Subcutaneous adipose tissue (tissue), 4 donors: Measurements from ENCODE around the gene ZNF718. TPM values are rescaled to one million over a fixed set of nuclear protein-coding genes. Genes with fewer than 3 reads are reported as not detected.

Source experiments
- total RNA-seq, 4 donors: library from RNA; depleted of rRNA; stranded (reverse); fragments of >200 nt; gene quantifications; one replicate each; pipeline ENCODE4 v1.1.0, GENCODE V29; 2016
- TF ChIP-seq, protein P1 (sequence below): fragments of 450-650 bp; IDR thresholded peaks from one replicate; pipeline ENCODE4 v1.5.1; 2016; ENCODE audit warnings: low read depth, mild to moderate bottlenecking, control low read depth, antibody characterized with exemption, moderate library complexity

ZNF718 gene
- total RNA-seq, 4 donors from 2014 or later = 6.4 to 7.2 (median 6.9) TPM

DNA sequence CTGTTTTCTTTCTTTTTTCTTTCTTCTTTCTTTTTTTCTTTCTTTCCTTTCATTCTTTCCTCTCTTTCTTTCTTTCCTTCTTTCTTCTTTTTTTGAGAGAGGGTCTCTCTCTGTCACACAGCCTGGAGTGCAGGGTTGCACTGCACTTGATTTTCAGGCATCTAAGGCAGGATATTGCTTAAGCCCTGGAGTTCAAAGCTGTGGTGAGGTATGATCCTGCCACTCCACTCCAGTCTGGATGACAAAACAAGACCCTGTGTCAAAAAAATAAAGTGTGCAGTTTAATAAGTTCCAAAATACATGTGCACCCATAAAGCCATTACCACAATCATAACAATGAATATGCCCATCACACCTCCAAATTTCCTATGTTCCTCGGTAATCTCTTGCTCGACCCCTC, 10.6 kb upstream of the ZNF718 start:
- TF ChIP-seq, protein P1, sequence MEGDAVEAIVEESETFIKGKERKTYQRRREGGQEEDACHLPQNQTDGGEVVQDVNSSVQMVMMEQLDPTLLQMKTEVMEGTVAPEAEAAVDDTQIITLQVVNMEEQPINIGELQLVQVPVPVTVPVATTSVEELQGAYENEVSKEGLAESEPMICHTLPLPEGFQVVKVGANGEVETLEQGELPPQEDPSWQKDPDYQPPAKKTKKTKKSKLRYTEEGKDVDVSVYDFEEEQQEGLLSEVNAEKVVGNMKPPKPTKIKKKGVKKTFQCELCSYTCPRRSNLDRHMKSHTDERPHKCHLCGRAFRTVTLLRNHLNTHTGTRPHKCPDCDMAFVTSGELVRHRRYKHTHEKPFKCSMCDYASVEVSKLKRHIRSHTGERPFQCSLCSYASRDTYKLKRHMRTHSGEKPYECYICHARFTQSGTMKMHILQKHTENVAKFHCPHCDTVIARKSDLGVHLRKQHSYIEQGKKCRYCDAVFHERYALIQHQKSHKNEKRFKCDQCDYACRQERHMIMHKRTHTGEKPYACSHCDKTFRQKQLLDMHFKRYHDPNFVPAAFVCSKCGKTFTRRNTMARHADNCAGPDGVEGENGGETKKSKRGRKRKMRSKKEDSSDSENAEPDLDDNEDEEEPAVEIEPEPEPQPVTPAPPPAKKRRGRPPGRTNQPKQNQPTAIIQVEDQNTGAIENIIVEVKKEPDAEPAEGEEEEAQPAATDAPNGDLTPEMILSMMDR = no peak

DNA sequence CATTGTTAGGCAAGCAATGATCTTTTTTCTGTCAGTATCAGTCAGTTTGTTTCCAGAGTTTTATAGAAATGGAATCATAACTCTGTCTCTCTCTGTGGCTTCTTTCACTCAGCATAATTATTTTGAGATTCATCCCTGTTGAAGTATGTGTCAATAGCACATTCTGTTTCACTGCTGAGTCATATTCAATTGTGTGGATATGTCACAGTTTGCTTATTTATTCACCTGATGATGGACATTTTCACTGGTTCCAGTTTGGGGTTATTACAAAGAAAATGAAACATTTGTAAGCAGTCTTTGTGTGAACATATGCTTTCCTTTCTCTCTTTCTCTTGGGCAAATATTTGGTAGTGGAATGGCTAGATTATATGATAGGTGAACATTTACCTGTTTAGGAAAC, 10.2 kb upstream of the ZNF718 start:
- TF ChIP-seq, protein P1 = no peak

DNA sequence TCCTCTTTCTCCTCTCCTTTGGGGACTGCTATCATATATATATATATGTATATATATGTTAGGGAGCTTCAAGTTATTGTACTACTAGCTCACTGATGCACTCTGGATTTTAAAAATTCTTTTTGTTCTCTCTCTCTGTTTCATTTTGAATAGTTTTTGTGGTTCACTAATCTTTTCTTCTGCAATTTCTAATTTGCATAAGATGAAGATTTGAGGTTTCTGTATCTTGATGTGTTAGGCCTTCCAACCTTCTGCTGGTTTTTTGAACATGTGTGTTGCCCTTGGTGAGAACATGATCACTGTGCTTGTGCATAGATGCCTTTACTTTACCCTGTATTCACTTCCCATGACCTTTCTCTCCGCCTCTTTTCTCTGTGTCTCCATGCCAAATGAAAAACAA, 7.8 kb upstream of the ZNF718 start:
- TF ChIP-seq, protein P1 = no peak

DNA sequence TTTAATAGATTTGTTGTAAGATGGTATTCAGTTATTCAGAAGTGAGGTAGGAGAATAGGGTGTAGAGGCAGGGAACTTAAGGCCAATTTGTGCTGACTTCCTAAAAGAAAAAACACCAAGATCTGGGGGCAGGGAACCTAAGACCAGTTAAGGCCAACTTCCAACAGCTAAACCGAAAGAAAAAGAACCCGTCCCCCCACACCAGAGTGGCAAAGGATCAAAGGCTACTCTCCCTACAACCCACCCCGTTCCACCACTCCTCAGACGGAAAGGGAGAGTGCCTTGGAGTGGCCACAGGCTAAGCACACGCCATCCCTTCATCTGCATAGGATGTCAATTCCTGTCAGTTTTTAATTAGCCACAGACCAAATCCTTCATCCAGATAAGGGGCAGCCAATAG, 3.7 kb upstream of the ZNF718 start:
- TF ChIP-seq, protein P1 = no peak

DNA sequence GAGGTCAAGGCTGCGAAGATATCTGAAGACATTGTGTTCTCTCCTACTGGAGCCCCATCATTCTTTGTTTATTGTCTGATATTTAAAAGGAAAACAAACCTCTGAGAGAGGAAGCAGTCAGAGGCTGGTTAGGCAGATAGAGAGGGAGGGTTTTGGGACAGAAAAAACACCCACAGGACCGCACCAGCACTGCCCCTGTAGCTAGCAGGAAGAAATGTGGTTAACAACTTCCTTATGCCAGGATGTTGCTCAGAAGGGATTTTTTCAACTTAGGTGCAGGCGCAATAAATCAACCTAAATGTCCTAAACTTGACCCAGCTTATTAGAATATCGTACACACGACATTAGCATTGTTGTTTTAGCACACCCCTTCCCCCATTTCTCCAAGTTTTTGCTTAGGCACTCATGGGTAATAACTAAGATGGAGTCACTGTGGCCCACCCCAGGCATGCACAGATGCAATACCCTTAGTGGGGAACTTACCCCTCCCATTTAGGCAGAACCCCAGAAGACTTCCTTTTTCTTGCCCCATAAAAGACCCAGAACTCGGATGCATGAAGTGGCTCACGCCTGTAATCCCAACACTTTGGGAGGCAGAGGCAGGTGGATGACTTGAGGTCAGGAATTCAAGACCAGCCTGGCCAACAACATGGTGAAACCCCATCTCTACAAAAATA, 2.8 kb upstream of the ZNF718 start:
- TF ChIP-seq, protein P1 = no peak

DNA sequence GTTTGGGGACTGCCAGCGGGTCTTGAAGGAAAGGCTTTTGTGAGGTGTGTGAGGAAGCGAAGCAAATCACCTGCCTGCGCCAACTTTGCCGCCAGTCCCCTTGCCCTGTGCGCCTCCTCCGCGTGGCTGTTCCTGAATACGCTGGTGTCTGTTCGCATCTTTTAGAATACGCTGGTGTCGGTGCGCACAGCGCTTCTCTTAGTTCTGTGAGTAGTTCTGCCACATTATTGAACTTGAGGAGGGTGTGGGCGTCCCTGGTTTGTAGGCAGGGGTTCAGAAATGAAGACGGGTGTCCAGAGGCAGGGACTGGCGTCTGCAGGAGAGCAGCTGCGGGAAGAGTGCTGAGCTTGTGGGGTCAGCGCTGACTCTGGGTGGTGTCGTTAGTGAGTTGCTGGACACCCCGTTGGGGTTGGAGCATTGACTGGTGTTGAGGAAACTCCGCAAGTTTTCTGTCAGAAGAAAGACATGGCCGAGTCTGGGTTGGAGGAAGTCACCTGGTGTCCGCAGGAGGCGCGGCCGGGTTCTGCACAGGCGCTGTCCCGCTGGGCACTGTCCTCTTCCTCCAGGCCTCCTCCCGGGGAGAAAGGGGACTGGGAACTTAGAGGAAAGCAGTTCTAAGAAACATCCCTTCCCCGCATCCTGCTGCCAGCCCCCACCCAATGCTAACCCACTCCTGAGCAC, 930 bp downstream of the ZNF718 start:
- TF ChIP-seq, protein P1 = no peak

DNA sequence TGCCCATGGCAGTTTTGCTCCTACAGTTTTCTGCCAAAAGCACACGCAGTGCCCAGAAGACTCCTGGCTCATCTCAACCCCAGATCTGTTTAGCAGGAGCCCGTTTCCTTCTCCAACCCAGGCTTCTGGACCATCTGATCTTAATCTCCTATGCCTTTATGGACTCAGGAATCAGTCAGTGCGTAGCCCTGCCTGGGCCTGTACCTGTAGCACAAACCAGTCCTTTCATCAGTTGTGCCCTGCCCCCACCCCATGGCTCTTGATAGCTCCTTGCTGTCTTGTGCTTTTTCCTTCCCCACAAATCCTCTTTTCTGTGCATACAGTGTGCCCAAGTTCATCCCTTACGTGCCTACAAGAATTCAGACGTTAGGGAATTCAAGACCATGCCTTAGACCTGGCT, 1.5 kb downstream of the ZNF718 start:
- TF ChIP-seq, protein P1 = no peak
